Activated CD4-positive, alpha-beta T cell treated with anti-CD3 and anti-CD28 coated beads, Interleukin-2, amount 50 U/mL, for 48 hours (primary cell): ENCODE data around the gene DEPP1.
A peak's percentile ranks its signal among the peaks of the same experiment; 100 is the strongest.
"Not testable (repeated sequence)": the region's sequence is repeated elsewhere in the genome, so short reads cannot be mapped to it uniquely, and the experiment has no call there.

ENCODE experiments used
- DNase-seq, 2 experiments: peaks; one replicate each; pipeline ENCODE4 v3.0.0-alpha.2; 2020

DEPP1 gene

GRCh38 chr10:44978570-44979280 lies at the start of gene DEPP1:
Gene DEPP1, minus strand, starts transcription at chr10:44978809. Its CDS starts 779 bp downstream, at chr10:44978030.
- no peak for DNase-seq

DNA sequence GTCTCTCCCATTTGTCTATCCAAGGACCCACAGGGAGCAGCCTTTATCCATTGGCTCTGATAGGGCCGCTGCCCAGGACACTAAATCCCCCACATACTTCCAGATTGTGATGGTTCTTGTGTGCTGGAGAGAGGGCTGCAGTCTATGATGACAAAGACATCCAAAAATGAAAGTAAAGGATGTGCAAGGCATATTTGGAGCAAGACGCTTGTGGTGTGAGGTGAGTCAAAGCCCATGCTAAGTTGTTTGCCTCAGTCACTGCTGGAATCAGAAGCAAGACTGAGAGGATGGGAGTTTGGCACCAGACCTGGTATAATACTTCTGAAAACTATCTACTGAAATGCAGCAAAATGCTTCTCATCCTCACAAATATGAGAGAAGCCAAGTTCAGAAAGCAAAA lies 44.8 kb upstream of the DEPP1 start:
- no peak for DNase-seq

DNA sequence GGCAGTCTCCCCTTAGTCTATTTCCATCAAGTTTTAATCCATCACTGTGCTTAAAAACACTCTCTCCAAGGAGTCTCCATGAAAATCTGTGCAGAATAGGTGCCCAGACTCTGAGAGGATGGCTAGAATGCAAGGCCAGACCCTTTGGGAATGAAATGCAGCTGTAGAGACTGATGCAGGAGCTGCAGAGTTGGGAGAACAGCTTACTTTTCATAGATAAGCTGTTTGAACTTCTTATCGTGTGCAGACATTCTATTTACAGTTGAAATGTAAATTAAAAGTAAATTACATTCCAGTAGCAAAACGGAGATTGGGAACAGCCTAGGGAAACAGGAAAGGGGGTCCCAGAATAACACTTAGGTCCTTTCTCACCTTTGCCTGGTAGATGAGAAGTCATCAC lies 37.0 kb upstream of the DEPP1 start:
- DNase-seq = no peak

- not testable (repeated sequence) for DNase-seq
Observed at GRCh38 chr10:45014557-45014956, 35.9 kb upstream of the DEPP1 start.

DNA sequence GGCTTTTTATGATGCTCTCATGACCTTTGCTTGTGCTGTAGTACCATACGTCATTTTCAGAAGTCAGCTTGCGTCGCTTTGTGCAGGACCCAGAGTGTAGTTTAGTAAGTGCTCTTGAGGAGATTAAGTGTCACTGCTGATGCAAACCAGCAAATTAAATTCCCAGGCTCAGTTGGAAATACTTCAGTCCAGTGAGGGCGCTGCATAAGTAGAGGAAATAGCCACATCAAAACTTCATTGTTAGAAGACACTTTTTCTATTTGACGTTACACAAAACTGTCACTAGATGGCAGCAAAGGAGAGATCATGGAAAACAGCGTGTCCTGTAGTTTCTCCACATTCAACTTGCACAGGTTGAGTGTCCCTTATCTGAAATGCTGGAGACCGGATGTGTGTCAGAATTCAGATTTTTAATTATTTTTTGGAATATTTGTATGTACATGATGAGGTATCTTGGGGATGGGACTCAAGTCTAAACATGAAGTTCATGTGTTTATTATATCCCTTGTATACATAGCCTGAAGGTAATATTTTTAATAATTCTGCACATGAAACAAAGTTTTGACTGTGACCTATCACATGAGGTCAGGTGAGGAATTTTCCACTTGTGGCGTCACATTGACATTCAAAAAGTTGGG lies 30.0 kb upstream of the DEPP1 start:
- no peak for DNase-seq

DNA sequence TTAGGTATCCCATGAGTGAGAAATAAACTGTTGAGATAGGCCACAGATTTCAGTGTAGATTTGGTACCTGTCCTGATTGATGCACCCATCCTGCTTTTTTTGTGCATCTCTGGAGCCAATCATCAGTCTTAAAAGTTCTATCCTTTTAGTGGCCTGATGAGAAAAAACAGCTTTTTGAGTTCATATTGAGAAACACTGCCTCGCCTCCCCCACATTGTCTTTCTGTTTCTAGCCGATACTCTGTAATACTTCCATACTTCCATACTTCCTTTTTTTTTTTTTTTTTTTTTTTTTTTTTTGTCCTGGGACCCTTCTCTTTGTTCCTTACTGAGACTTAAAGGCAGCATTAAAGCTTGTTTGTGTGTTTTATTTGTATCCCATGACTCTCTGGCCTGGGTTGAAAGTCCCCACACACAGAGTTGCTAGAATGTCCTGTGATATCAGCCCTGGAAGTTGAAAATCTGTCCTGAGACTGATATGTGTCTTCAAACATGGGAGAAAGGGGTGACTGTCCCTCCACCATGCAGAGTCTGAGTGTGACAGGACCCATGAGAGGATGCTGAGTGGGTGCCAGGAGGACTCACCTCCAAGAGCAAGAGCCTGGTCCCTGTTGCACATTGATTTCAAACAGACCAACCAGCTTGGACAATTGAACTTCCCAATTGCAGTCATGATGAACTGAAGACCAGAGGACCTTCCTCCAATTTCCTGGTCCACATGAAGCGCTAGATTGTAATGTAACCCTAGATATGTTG lies 27.8 kb upstream of the DEPP1 start:
- no peak for DNase-seq

DNA sequence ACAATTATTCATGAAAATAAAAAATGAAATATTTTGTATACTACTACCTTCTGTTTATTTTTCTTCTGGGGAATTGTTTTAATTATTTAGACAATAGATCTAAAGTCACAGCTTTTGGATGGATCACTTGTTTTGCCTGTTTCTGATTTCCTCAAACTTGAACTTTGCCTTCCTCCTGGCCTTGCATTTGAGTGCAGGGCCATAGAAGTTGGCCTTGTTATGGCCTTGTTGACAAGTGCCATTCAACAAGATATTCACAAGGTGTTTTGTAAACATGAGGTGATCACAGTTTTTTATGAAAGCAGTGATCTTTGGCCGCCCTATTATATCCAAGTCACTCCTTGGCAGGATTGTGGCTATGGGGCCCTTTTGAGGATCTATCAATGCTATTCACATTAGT lies 26.7 kb upstream of the DEPP1 start:
- DNase-seq = no peak

- DNase-seq = no peak
Observed at GRCh38 chr10:45004661-45005060, 26.1 kb upstream of the DEPP1 start.

- DNase-seq = no peak
Observed at GRCh38 chr10:45003432-45004000, 24.9 kb upstream of the DEPP1 start.

DNA sequence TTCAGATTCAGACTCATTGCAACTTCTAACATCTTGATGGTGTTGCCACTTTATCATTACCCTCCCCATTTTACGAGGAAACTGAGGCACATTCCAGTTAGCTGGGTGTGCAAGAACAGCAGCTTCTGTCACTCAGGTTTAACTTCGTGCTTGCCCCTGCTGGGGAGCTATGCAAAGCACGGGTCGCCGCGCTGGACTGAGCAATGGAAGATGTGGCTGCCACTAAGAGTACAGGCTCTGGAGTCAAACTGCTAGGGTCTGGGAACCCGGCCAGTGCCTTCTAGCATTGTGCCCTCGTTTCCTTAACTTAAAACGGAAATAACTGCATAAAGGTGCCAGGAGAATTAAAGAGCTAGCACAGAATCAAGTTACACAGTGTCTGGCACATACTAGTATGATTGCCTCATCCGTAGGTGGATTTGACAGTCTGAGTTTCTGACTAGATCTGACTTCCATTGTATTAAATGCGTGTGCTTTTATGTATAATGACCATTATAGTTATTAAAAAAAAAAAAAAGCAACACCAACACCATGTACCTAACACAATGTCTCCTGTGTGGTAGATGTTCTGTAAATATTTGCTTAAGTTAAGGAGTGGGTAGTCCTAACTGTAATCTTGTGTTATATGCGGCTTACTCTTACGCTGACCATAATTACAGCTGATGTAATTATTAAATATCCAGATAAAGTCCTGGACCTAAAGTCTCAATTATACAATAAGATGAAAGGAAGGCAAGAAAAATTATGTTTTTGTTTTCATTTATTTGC lies 23.0 kb upstream of the DEPP1 start:
- peak; percentile 56 to 67 for DNase-seq

GRCh38 chr10:45000752-45001380 lies 22.3 kb upstream of the DEPP1 start, which contains the start of gene ZNF22:
Gene ZNF22, plus strand, starts transcription at chr10:45000923. Its CDS starts 2,446 bp downstream, at chr10:45003369.
- peak; percentile 52 to 64 for DNase-seq

DNA sequence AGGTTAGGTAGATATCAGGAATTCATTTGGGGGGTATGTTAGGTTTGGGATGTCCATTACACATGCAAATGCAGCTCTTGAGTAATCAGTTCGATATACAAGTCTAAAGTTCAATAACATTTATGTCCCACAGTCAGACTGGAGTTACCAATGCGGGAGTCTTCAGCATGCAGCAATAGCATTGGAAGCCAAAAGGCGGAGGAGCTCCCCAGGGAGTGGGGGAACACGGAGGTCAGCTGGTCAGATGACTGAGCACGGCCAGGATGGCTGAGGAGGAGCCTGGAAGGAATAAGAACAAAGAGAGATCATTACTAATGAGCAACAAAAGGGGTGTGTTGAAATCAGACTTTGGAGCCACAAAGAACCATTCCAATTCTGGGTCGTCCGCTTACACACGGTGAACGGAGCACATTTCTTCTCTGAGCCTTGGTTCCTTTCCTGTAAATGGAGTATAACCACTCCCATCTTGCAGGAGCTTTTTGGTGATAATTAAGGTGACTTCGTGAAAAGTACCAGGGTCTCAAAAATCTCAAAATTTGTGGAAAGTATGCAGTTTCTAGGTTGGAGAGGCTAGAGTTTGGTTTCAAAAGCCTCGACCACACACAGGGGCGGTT lies 21.6 kb upstream of the DEPP1 start:
- no peak for DNase-seq

DNA sequence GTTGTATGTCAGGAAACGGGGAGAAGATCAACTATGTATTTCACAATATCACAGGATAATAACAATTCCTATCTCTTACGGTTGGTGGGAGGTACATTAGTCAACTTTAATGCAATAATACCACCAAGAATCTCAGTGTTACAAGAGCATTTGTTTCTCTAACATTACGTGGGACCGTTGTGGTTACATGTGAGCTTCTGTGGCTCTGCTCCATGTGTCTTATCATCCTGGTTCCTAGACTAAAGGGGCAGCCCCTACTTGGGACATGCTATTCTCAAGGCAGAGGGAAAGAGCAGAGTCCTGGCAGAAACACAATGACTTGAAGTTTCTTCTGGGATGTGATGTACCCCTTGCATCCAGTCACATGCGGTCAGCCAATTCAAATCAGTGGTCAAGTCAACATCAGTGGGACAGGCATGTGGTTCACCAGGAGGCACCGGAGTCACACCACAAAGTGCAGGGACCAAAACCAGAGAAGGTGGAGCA lies 19.6 kb upstream of the DEPP1 start:
- no peak for DNase-seq

- DNase-seq = no peak
Observed at GRCh38 chr10:44997105-44997748, 18.6 kb upstream of the DEPP1 start.

- no peak for DNase-seq
Observed at GRCh38 chr10:44995914-44996669, 17.5 kb upstream of the DEPP1 start.

- no peak for DNase-seq
Observed at GRCh38 chr10:44995581-44995913, 16.9 kb upstream of the DEPP1 start.

DNA sequence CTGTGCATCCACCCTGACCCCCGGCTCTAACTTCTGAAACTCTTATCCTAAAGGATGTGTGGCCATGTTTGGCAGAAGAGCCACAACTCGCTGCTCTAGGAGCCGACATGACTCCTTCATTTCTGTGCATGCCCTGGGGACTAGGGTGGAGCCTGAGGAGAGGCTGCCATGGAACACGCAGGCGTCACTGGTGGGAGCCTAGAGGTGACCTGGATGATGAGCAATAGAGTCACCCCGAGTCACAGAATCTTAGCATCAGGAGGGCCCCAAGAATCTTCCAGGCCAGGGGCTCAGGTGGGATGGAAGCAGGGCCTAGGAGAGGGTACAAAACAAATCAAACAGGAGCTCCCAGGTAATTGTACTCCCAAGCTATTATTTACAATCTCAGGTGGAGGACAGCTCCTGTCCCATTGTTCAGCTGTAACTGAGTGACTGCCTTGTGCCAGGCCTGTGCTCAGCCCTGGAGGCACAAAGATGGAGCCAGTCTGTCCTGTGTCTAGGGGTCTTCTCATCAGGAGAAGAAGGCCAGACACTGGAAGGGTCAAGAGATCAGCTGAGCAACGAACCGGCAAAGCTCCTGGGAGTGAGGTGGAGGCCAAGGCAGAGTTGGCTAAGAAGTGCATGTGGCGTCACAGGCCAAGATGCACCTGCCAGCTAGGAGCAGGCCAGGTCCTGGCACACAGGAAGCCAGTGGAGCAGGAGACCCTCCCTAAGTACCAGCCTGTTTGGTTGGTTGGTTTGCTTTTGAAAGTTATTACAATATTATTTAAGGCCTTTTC lies 16.3 kb upstream of the DEPP1 start:
- no peak for DNase-seq

GRCh38 chr10:44993922-44994751 lies 15.5 kb upstream of the DEPP1 start:
- DNase-seq = no peak
